Keratinocyte (primary cell): ENCODE results near the gene UCN2. TPM values are rescaled to one million over a fixed set of nuclear protein-coding genes. Genes with fewer than 3 reads are reported as not detected.

Source experiments
- DNase-seq: peaks from one replicate; pipeline ENCODE4 v3.0.0-alpha.2; 2011; ENCODE audit warnings: low read depth, missing footprints, low spot score
- FAIRE-seq: peaks from 2 replicates; lab custom pipeline; 2011; peaks lifted over from hg19 to GRCh38; lab: Jason Lieb, UNC
- H2AFZ ChIP-seq: 2 replicates; pipeline ENCODE4 v1.6.0; 2012; ENCODE audit warnings: low read length, control low read depth, inconsistent platforms; ENCODE audit not compliant: control insufficient read depth
- H3K27ac ChIP-seq: 2 replicates; pipeline ENCODE4 v1.5.1; 2011; ENCODE audit warnings: low read length; ENCODE audit not compliant: control insufficient read depth, insufficient read depth
- H3K27me3 ChIP-seq: 3 replicates; pipeline ENCODE4 v1.6.0; 2011; ENCODE audit warnings: low read length; ENCODE audit not compliant: control insufficient read depth, insufficient read depth; ENCODE audit errors: extremely low read depth
- H3K36me3 ChIP-seq, 2 experiments: 2 replicates in 1 of 2; 3 replicates in 1 of 2; pipeline ENCODE4 v1.5.1; 2011; ENCODE audit warnings: low read length in 2 of 2, mild to moderate bottlenecking in 1 of 2; ENCODE audit not compliant: control insufficient read depth in 2 of 2, insufficient read depth in 2 of 2; ENCODE audit errors: extremely low read depth in 1 of 2
- H3K4me1 ChIP-seq: 3 replicates; pipeline ENCODE4 v1.5.1; 2011; ENCODE audit warnings: low read length; ENCODE audit not compliant: control insufficient read depth, insufficient read depth; ENCODE audit errors: extremely low read depth
- H3K4me2 ChIP-seq: 3 replicates; pipeline ENCODE4 v1.6.0; 2011; ENCODE audit warnings: low read depth, low read length; ENCODE audit not compliant: control insufficient read depth, insufficient read depth; ENCODE audit errors: extremely low read depth
- H3K4me3 ChIP-seq, 3 experiments: fragments of 200-600 bp in 1 of 3; sonication (generic) in 1 of 3; 2 replicates in 2 of 3; 3 replicates in 1 of 3; pipeline ENCODE4 v1.5.1; 2011 to 2016; ENCODE audit warnings: low read length in 3 of 3, mild to moderate bottlenecking in 3 of 3, control low read depth in 2 of 3, inconsistent platforms in 1 of 3, low read depth in 1 of 3, mixed read lengths in 1 of 3, mixed run types in 1 of 3, moderate library complexity in 1 of 3; ENCODE audit not compliant: control insufficient read depth in 2 of 3, insufficient read depth in 2 of 3; ENCODE audit errors: extremely low read depth in 1 of 3
- H3K79me2 ChIP-seq: 2 replicates; pipeline ENCODE4 v1.6.0; 2012; ENCODE audit warnings: low read length; ENCODE audit not compliant: control insufficient read depth, insufficient read depth
- H3K9ac ChIP-seq: 3 replicates; pipeline ENCODE4 v1.6.0; 2011; ENCODE audit warnings: low read length; ENCODE audit not compliant: control insufficient read depth, insufficient read depth; ENCODE audit errors: extremely low read depth
- H3K9me1 ChIP-seq: 3 replicates; pipeline ENCODE4 v1.6.0; 2011; ENCODE audit warnings: low read length; ENCODE audit not compliant: control insufficient read depth, insufficient read depth; ENCODE audit errors: extremely low read depth
- H3K9me3 ChIP-seq: 2 replicates; pipeline ENCODE4 v1.5.1; 2012; ENCODE audit warnings: low read depth, low read length; ENCODE audit not compliant: control insufficient read depth
- H4K20me1 ChIP-seq: 3 replicates; pipeline ENCODE4 v1.6.0; 2011; ENCODE audit warnings: low read length; ENCODE audit not compliant: control insufficient read depth, insufficient read depth; ENCODE audit errors: extremely low read depth
- CTCF ChIP-seq, 3 experiments: IDR thresholded peaks in 1 of 3; conservative IDR thresholded peaks in 1 of 3; optimal IDR thresholded peaks in 1 of 3; 2 replicates in 2 of 3; 3 replicates in 1 of 3; pipeline versions ENCODE3 to v1.5.1; 2011; ENCODE audit warnings: low read length in 3 of 3, mild to moderate bottlenecking in 3 of 3, moderate library complexity in 2 of 3, control low read depth in 1 of 3, inconsistent platforms in 1 of 3; ENCODE audit not compliant: insufficient read depth in 2 of 3; ENCODE audit errors: extremely low read depth in 1 of 3
- EZH2 ChIP-seq: IDR thresholded peaks from one replicate; pipeline ENCODE4 v1.6.1; 2012; ENCODE audit warnings: inconsistent platforms, mild to moderate bottlenecking, low read length, moderate library complexity
- dilution Hi-C: fragments of 300-500 bp; cut with MboI; formaldehyde crosslinking; loops from one replicate; pipeline ENCODE4 v1.7.0; 2020; ENCODE audit warnings: low sequenced_read_pairs; ENCODE audit not compliant: extremely low pct_ligation_motif_present
- polyA plus RNA-seq, 5 experiments: library from polyadenylated mRNA; depleted of rRNA in 3 of 5; stranded (reverse) in 3 of 5; stranded (forward) in 1 of 5; unstranded in 1 of 5; fragments of >200 nt; gene quantifications; 1 replicate in 1 of 5; 2 replicates in 3 of 5; 3 replicates in 1 of 5; pipeline versions ENCODE4 v1.2.1 to v1.2.3, GENCODE V29; 2011 to 2012; ENCODE audit warnings: missing spikeins in 2 of 5, low read depth in 1 of 5, low replicate concordance in 1 of 5

Gene UCN2
- polyA plus RNA-seq, 1 donor (not counting 4 experiments of a cell fraction or from before 2014, with no cell fraction given): 5.7 TPM

GRCh38 chr3:48573973-48574585, 10.5 kb upstream of the UCN2 start:
- TF ChIP-seq CTCF (optimal IDR thresholded peaks at IDR 0.05 in 1 of 3, IDR thresholded peaks at IDR 0.05 in 1 of 3, conservative IDR thresholded peaks at IDR 0.05 in 1 of 3; ENCODE audit: extremely low read depth in 1 of 3, insufficient read depth in 2 of 3, low read length in 3 of 3) (no peak), EZH2 (no peak)
- Histone ChIP-seq H3K9me1 (no peaks in the 10 kb centered on the region), H3K4me1 (no peaks in the 10 kb centered on the region), H2AFZ (no peak overlapping the region), H3K4me3 (no peak overlapping the region), H3K4me2 (no peak overlapping the region), H3K27ac (no peak overlapping the region), H3K79me2 (peaks cover 19% of the 10 kb centered on the region), H3K27me3 (no peaks in the 10 kb centered on the region), H3K9ac (no peak overlapping the region), H3K9me3 (no peaks in the 10 kb centered on the region), H4K20me1 (peaks cover 10% of the 10 kb centered on the region), H3K36me3 (peaks cover 67 to 78% of the 10 kb centered on the region in 2 experiments)
- FAIRE-seq (no peak), DNase-seq (no peak)
- dilution Hi-C loops: no loop called here

- H3K9me3 ChIP-seq: no peaks in the 10 kb centered on the region
- TF ChIP-seq CTCF (optimal IDR thresholded peaks at IDR 0.05 in 1 of 3, IDR thresholded peaks at IDR 0.05 in 1 of 3, conservative IDR thresholded peaks at IDR 0.05 in 1 of 3; ENCODE audit: extremely low read depth in 1 of 3, insufficient read depth in 2 of 3, low read length in 3 of 3): no peak
- no peak for TF ChIP-seq EZH2
- no peak overlapping the region for H3K4me3 ChIP-seq
- dilution Hi-C loops: no loop called here
- H3K4me1 ChIP-seq: no peaks in the 10 kb centered on the region
- no peak overlapping the region for H2AFZ ChIP-seq
- no peaks in the 10 kb centered on the region for H3K27me3 ChIP-seq
- no peak overlapping the region for H3K9ac ChIP-seq
- H3K79me2 ChIP-seq: peaks cover 19% of the 10 kb centered on the region
- H3K9me1 ChIP-seq: no peaks in the 10 kb centered on the region
- H4K20me1 ChIP-seq: peaks cover 13% of the 10 kb centered on the region
- H3K4me2 ChIP-seq: no peak overlapping the region
- H3K36me3 ChIP-seq: peaks cover 72 to 73% of the 10 kb centered on the region in 2 experiments
- DNase-seq: no peak
- no peak overlapping the region for H3K27ac ChIP-seq
- FAIRE-seq: no peak
Observed at GRCh38 chr3:48572517-48572916, 8.9 kb upstream of the UCN2 start.
